Mesangial cell (primary cell): ENCODE results near the gene SKIDA1. TPM values are rescaled to one million over a fixed set of nuclear protein-coding genes. Genes with fewer than 3 reads are reported as not detected.

ENCODE experiments used
- total RNA-seq: library from RNA; depleted of rRNA; stranded (reverse); fragments of >200 nt; gene quantifications from 2 replicates; pipeline ENCODE4 v1.2.3, GENCODE V29; 2015

SKIDA1 gene
- total RNA-seq = 2.1 and 3.3 TPM in 2 replicates

GRCh38 chr10:21525367-21526187, at the start of gene SKIDA1:
TSS of gene SKIDA1 (minus strand) at chr10:21525682. CDS start at chr10:21517822, 7,860 bp downstream.

DNA sequence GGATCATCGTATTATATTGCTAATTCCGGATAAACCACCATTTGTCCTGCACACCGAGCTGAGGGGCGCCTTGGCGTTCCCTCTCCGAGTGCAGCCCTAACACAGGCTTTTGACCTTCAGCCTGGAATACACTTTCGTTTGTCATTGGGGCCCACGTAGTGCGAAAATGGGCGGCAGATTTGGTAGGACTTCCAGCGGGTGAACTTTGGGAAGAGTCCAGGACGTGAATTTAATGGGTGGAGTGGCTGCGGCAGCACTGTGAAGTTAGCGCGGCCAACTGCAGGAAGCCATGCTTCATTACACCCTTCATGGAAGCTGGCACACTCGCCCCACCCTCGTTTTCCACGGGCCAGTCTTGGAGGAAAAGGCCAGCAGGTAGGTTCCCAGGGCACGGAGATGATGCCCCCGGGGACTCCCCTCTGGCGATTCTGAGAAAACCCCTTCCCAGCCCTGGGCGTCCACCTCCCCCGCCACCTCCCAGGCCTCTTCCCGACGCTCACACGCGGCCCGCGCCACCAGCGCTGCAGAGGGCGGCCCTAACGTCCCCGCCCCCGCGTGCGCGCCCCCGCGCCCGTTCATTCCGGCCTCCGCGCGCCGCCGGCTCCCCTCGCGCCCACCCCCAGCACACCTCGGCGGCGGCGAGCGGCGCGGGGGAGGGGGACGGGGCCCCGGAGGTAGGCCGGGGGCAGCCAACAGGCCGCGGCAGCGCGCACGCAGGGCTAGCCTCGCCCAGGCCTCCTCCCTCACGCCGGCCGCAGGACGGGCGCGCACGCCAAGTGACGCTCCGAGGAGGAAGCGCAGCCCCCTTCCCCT, 8.2 kb upstream of the SKIDA1 start, which contains the start of gene MLLT10:
TSS of gene MLLT10 (plus strand) at position 766 of the 813 bp plus-strand sequence. CDS start 413 bp downstream, outside the sequence.

Other genes starting within 250 kb of the SKIDA1 start
- 16.5 and 20.2 TPM in 2 replicates for gene MLLT10, start 8.6 kb upstream of the SKIDA1 start, total RNA-seq